BJ (cell line): ENCODE results near the gene MYO1D. TPM values are rescaled to one million over a fixed set of nuclear protein-coding genes. Genes with fewer than 3 reads are reported as not detected.

Experiments
- CTCF ChIA-PET: fragments of 350-600 bp; formaldehyde crosslinking; extraction: SDS; loops from one replicate; lab custom pipeline; 2021; ENCODE audit warnings: antibody characterized with exemption, inconsistent platforms; lab: Yijun Ruan, JAX
- POLR2A ChIA-PET: fragments of 300-600 bp; sonication (Branson Sonifier 250); formaldehyde crosslinking; extraction: SDS; loops from one replicate; lab custom pipeline; 2021; ENCODE audit warnings: antibody characterized with exemption; lab: Charles Lee
- DNase-seq: peaks from one replicate; pipeline ENCODE4 v3.0.0-alpha.2; 2011; ENCODE audit warnings: low read depth
- H3K27me3 ChIP-seq: 2 replicates; pipeline ENCODE4 v1.6.0; 2011; ENCODE audit warnings: low read length; ENCODE audit not compliant: control insufficient read depth, insufficient read depth
- H3K36me3 ChIP-seq: 2 replicates; pipeline ENCODE4 v1.5.1; 2011; ENCODE audit warnings: low read length; ENCODE audit not compliant: control insufficient read depth, insufficient read depth
- H3K4me3 ChIP-seq: 2 replicates; pipeline ENCODE4 v1.5.1; 2011; ENCODE audit warnings: low read depth, mild to moderate bottlenecking, control low read depth, low read length
- polyA plus RNA-seq: library from polyadenylated mRNA; depleted of rRNA; stranded (reverse); fragments of >200 nt; gene quantifications from 2 replicates; pipeline ENCODE4 v1.2.3, GENCODE V29; 2011
- TF ChIP-seq, protein P1 (sequence below): IDR thresholded peaks from 2 replicates; pipeline ENCODE4 v1.5.1; 2011; ENCODE audit warnings: low read depth, mild to moderate bottlenecking, control low read depth, inconsistent platforms, low read length, moderate library complexity; ENCODE audit not compliant: insufficient read depth

Gene MYO1D
- polyA plus RNA-seq, 1 experiment = 23.6 TPM

DNA sequence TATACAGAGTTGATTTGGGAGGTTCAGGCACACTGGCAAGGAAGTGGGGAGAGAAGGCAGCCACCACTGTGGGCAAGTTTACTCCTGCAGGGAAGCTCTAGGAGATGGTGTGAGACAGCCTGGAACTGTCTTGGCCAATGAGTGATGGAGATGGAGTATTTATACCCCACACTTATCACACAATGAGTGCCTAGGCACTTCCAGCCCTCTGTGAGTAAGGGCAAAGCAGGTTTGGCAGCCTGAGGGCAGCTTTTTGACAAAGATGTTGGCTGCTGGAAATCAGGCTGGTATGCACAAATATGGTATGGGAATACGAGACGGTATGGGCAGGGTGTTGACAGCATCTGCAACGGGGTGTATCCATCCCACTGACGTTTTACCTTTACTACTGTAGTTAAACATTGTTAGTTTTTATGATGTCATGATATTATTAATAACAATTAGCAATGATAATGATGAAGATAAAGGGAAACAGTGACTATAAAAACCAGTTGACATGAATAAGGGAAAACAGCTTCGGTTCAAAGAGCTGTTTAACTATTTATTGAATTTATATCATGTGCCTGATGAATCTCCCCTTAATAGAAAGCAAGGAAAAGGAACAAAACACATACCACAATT, 240.2 kb downstream of the MYO1D start:
- CTCF ChIA-PET = interaction anchor here (0.7 kb wide), 1 partner anchor 22 kb away, joined by 3 read pairs; no protein-coding TSS in a partner anchor
- POLR2A ChIA-PET = no interaction called here
- TF ChIP-seq, protein P1, sequence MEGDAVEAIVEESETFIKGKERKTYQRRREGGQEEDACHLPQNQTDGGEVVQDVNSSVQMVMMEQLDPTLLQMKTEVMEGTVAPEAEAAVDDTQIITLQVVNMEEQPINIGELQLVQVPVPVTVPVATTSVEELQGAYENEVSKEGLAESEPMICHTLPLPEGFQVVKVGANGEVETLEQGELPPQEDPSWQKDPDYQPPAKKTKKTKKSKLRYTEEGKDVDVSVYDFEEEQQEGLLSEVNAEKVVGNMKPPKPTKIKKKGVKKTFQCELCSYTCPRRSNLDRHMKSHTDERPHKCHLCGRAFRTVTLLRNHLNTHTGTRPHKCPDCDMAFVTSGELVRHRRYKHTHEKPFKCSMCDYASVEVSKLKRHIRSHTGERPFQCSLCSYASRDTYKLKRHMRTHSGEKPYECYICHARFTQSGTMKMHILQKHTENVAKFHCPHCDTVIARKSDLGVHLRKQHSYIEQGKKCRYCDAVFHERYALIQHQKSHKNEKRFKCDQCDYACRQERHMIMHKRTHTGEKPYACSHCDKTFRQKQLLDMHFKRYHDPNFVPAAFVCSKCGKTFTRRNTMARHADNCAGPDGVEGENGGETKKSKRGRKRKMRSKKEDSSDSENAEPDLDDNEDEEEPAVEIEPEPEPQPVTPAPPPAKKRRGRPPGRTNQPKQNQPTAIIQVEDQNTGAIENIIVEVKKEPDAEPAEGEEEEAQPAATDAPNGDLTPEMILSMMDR = no peak

DNA sequence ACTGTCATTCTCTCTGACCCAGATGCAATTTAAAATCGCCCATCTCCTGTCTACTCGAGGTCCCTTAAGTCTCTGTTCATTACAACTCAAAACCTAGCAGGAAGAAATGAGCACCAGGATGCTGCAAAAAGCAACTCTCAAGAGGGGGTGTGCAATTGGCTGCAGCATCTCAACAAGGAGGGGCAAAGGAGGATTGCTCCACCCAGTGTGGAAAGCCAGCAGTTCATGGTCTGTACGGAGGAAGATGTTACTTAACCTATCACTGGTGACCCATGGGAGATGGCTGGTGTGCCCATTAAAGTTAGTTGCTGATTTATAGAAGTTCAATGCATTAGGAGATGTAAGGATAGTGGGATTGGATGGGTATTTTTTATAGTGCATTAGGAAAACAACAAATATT, 242.8 kb downstream of the MYO1D start:
- no peak for DNase-seq
- TF ChIP-seq, protein P1 = no peak
- Histone ChIP-seq H3K27me3 (no peaks in the 10 kb centered on the region), H3K36me3 (no peaks in the 10 kb centered on the region; the same call in 1 of the 2 replicates), H3K4me3 (no peak overlapping the region)
- ChIA-PET CTCF (no interaction called here), POLR2A (no interaction called here)

More for the DNA sequence above, 240.2 kb downstream of the MYO1D start:
- H3K4me3 ChIP-seq = no peak overlapping the region
- H3K36me3 ChIP-seq = no peaks in the 10 kb centered on the region
- no peaks in the 10 kb centered on the region for H3K27me3 ChIP-seq
- no peak for DNase-seq

DNA sequence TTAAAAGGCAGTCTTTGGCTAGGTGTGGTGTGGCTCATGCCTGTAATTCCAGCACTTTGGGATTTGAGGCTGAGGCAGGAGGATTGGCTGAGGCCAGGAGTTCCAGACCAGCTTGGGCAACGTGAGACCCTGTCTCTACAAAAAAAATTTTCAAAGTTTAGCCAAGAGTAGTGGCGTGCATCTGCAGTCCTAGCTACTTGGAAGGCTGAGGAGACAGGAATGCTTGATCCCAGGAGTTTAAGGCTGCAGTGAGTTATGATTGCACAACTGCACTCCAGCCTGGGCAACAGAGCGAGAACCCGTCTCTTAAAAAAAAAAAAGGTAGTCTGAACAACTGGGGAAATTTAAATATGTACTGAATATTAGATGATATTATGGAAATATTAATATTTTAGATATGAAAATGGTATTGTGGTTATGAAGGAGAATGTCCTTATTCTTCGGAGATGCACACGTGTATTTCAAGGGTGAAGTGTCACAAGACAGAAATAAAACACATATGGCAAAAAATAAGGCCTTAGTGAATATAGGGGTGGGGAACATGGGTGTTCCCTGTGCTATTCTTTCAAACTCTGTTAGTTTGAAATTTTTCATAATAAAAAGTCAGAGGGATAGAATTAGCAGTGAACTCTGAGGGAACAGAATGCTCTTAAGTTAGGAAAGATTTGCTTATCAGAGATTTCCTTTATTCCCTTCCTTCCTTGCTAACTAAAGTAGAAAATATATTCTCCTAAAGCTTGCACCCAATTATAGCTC, 245.4 kb downstream of the MYO1D start:
- no peak for DNase-seq
- TF ChIP-seq, protein P1 = no peak
- ChIA-PET POLR2A (no interaction called here), CTCF (interaction anchor here (0.7 to 0.9 kb wide), 2 partner anchors 148 to 1738 kb away, joined by 3 to 4 read pairs; no protein-coding TSS in a partner anchor)
- no peaks in the 10 kb centered on the region for H3K27me3 ChIP-seq
- no peak overlapping the region for H3K4me3 ChIP-seq
- no peaks in the 10 kb centered on the region; the same call in 1 of the 2 replicates for H3K36me3 ChIP-seq

DNA sequence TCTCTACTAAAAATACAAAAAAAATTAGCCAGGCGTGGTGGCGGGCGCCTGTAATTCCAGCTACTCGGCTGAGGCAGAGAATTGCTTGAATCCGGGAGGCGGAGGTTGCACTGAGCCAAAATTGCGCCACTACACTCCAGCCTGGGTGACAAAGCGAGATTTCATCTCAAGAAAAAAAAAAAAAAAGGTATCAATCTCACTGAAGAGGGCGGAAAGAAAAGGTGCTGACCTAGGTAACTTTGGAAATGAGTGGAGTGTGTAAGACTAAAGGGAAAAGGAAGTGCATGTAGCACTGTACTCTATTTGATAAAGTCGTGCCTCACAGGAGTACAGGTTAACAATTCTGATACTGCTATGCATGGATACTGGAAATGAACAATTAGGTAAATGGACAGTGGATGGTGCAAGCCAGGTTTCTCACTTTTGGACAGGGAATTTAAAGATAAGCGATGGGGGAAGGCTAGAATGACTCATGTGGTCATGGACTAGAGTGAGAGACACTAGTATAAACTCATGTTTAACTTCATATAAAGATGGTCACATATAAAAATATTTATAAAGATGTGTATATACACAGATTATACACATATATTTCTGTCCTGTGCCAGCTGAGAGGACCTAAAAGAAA, 247.2 kb downstream of the MYO1D start:
- Histone ChIP-seq H3K27me3 (no peaks in the 10 kb centered on the region), H3K36me3 (no peaks in the 10 kb centered on the region; the same call in 1 of the 2 replicates), H3K4me3 (no peak overlapping the region)
- POLR2A ChIA-PET = no interaction called here
- TF ChIP-seq, protein P1 = no peak
- CTCF ChIA-PET = no interaction called here
- no peak for DNase-seq
